GM10266 (cell line): ENCODE data around the gene IGF2R.

Source experiments
- DNase-seq: peaks from one replicate; pipeline ENCODE4 v3.0.0; 2012; ENCODE audit errors: extremely low spot score
- CTCF ChIP-seq: IDR thresholded peaks from 2 replicates; pipeline ENCODE4 v1.5.1; 2012; ENCODE audit warnings: mild to moderate bottlenecking, low read depth; ENCODE audit not compliant: control insufficient read depth, insufficient read depth; ENCODE audit errors: missing control alignments

Gene IGF2R

GRCh38 chr6:159943101-159943632, 25.7 kb upstream of the IGF2R start:
- TF ChIP-seq CTCF, result no peak
- DNase-seq, result no peak

GRCh38 chr6:159943968-159944598, 24.8 kb upstream of the IGF2R start:
- no peak for DNase-seq
- no peak for TF ChIP-seq CTCF

GRCh38 chr6:159945801-159946392, 23.0 kb upstream of the IGF2R start:
- DNase-seq, result no peak
- TF ChIP-seq CTCF, result no peak

- no peak for DNase-seq
- no peak for TF ChIP-seq CTCF
Observed at GRCh38 chr6:159946912-159947311, 22.0 kb upstream of the IGF2R start.

GRCh38 chr6:159948199-159948598, 20.7 kb upstream of the IGF2R start:
- no peak for TF ChIP-seq CTCF
- DNase-seq, result no peak

GRCh38 chr6:159951772-159952171, 17.1 kb upstream of the IGF2R start:
- no peak for TF ChIP-seq CTCF

GRCh38 chr6:159952289-159953005, 16.4 kb upstream of the IGF2R start:
- no peak for DNase-seq

More at GRCh38 chr6:159951772-159952171, 17.1 kb upstream of the IGF2R start:
- no peak for DNase-seq

More at GRCh38 chr6:159952289-159953005, 16.4 kb upstream of the IGF2R start:
- TF ChIP-seq CTCF, result no peak
